ENCODE data around the gene CTNNA2.

- TF ChIP-seq POLR2A (IDR thresholded peaks at IDR 0.05; ENCODE audit: control extremely low read depth in 1 of 2, low read depth in 2 of 2, low read length in 2 of 2) (no peak), TAF1 (IDR thresholded peaks at IDR 0.05; ENCODE audit: low read depth, low read length) (no peak)
Measured at GRCh38 chr2:79620679-79621078, 107.8 kb downstream of the CTNNA2 start.

All from H1 (cell line).